Cardiac fibroblast (primary cell): ENCODE data around the gene GPRC6A.
"Not testable (repeated sequence)": the region's sequence is repeated elsewhere in the genome, so short reads cannot be mapped to it uniquely, and the experiment has no call there.

ENCODE experiments used
- DNase-seq, 2 donors: peaks; one replicate each; pipeline versions ENCODE4 v3.0.0 to v3.0.0-alpha.2; 2010; ENCODE audit warnings: low read depth in 2 of 2
- H3K4me3 ChIP-seq, 2 donors: replicated peaks in 1 of 2; 1 replicate in 1 of 2; 2 replicates in 1 of 2; pipeline ENCODE4 v1.5.1; 2011; ENCODE audit warnings: low read depth in 2 of 2, low read length in 2 of 2, mild to moderate bottlenecking in 2 of 2, moderate library complexity in 1 of 2
- TF ChIP-seq, protein P1 (sequence below): IDR thresholded peaks from one replicate; pipeline ENCODE4 v1.5.1; 2011; ENCODE audit warnings: low read depth, mild to moderate bottlenecking, low read length, inconsistent platforms

Gene GPRC6A

DNA sequence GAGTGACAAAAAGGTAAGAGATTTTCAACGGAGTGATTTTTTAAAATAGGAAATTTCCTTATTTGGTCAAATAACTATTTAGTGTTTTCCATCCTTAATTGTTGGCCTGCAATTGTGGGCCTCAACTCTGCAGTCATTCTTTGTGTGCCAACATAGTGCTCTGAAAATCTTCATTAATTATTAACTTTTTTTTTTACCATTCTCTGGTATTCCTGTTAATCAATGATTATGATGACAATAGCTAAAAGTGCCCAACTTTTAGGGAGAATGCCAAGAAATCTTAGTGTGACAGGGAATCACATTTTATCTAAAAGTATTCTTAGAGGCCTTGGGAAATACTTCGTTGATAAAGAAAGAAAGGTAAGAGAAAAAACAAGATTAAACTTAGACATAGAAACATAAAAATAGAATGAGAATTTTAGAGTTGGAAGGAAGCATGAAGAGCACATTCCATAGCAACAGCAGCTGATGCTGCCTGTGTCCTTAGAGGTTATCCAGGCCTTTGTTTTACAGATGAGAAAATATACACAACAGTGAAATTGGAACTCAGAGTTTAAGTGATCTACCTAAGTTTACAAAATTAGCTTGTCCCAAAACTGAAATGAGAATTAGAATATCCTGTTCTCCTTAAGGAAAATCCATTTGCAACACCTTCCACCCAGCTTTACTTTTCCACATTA, 1.2 kb downstream of the GPRC6A start:
- TF ChIP-seq, protein P1, sequence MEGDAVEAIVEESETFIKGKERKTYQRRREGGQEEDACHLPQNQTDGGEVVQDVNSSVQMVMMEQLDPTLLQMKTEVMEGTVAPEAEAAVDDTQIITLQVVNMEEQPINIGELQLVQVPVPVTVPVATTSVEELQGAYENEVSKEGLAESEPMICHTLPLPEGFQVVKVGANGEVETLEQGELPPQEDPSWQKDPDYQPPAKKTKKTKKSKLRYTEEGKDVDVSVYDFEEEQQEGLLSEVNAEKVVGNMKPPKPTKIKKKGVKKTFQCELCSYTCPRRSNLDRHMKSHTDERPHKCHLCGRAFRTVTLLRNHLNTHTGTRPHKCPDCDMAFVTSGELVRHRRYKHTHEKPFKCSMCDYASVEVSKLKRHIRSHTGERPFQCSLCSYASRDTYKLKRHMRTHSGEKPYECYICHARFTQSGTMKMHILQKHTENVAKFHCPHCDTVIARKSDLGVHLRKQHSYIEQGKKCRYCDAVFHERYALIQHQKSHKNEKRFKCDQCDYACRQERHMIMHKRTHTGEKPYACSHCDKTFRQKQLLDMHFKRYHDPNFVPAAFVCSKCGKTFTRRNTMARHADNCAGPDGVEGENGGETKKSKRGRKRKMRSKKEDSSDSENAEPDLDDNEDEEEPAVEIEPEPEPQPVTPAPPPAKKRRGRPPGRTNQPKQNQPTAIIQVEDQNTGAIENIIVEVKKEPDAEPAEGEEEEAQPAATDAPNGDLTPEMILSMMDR, result no peak
- H3K4me3 ChIP-seq, result no peak overlapping the region
- no peak for DNase-seq

DNA sequence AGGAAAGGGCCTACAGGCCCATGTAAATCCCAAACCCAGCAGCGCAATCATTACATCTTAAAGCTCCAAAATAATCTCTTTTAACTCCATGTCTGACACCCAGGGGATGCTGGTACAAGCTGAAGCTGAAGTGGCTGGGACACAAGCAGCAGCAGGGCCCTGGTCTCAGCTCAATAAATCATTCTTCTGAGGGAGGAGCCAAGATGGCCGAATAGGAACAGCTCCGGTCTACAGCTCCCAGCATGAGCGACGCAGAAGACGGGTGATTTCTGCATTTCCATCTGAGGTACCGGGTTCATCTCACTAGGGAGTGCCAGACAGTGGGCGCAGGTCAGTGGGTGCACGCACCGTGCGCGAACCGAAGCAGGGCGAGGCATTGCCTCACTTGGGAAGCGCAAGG, 12.5 kb downstream of the GPRC6A start:
- DNase-seq, result not testable (repeated sequence)

DNA sequence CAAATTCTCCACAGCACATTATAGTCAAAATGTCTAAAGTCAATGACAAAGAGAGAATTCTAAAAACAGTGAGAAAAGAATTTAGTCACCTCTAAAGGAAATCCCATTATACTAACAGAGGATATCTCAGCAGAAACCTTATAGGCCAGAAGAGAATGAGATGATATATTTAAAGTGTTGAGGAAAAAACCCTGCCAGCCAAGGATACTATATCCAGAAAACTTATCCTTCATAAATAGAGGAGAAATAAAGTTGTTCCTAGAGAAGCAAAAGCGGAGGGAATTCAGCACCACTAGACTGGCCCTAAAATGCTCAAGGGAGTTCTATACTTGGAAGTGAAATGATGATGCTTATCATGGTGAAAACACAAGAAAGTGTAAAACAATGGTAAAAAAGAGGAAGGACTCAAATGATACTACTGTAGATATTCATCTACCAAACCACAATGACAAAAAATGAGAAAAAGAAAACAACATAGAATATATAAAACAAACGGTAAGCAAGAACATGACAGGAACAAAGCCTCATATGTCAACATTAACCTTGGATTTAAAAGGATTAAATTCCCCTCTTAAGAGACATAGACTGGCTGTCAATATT, 16.7 kb downstream of the GPRC6A start:
- DNase-seq, result no peak
- TF ChIP-seq, protein P1, result no peak
- no peak overlapping the region for H3K4me3 ChIP-seq

More for the DNA sequence above, 12.5 kb downstream of the GPRC6A start:
- H3K4me3 ChIP-seq, result not testable (repeated sequence)

DNA sequence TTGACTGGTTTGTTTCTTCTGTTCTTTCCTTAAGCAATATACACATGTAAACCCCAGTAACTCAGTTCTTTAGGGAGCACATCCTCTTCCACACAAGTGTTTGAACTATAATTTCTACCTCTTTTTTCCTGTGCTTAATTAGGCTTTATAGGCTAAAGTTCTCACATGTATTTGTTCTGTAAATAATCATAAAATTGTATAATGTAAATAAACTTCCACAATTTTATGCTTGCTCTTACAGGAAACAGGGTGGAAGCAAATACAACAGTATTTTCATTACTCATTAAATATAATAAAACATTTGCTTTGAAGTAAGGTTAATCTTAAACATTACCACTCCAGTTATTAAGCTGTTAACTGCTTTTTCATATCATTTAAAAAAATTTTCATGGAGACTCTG, 26.9 kb downstream of the GPRC6A start:
- no peak overlapping the region for H3K4me3 ChIP-seq
- DNase-seq, result no peak
- TF ChIP-seq, protein P1, result no peak

DNA sequence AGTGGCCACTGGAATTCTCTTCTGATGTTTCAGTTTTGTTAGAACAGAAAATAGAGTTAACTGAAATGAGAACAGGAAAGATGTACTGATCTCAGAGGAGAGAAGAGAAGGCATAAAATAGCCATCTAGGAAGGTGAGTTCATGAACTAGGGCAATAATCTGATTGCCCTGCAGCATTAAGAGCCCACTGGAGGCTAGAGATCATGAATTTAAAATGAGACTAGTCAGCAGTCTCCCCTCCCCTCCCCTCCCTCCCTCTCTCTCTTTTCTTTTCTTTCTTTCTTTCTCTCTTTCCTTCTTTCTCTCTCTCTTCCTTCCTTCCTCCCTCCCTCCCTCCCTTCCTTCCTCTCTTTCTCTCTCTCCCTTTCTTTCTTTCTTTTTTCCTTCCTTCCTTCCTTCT, 28.9 kb downstream of the GPRC6A start:
- TF ChIP-seq, protein P1, result no peak
- no peak overlapping the region for H3K4me3 ChIP-seq
- DNase-seq, result no peak

DNA sequence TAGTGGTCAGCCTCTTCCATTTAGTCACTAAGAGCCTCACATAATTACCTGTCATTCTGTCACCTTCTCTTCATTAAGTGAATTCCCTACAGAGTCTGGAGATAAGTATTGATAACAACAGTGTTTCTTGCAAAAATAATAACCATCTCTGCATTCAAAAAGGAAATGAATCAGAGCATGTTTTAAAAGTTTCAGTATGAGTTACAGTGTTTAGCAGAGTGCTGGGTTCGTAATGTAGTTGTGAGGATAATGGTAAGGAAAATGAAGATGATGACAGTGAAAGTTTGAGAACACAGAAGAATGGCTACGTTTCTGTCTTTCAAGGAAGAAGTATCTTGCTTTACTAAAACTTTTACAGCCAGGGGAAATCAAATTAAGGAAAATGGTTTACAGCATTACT, 31.3 kb downstream of the GPRC6A start:
- DNase-seq, result no peak
- H3K4me3 ChIP-seq, result no peak overlapping the region
- TF ChIP-seq, protein P1, result no peak

DNA sequence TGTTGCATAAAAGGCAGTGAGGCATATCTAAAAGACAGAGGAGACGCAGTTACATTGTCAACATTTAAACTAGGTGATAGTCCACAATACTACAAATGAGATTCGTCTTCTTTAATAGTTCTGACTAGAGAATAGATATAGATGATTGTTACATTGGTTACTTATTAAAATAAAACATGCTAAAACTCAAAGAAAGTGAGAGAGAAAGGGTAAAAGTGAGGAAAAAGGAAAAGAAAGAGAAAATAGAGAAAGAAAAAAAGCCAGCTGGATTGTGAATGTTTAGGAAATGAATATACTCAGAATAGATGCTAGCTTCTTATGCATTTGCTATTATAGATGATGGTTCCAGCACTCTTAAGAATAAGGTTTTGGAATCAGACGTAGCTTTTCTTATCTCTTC, 35.7 kb downstream of the GPRC6A start:
- TF ChIP-seq, protein P1, result no peak
- no peak for DNase-seq
- H3K4me3 ChIP-seq, result no peak overlapping the region
